Globus pallidus (tissue), 1 donor: ENCODE data around the gene TOPBP1.
"Not testable (repeated sequence)": the region's sequence is repeated elsewhere in the genome, so short reads cannot be mapped to it uniquely, and the experiment has no call there.

Source experiments
- DNase-seq: peaks from one replicate; pipeline ENCODE4 v3.0.0-alpha.2; 2015; ENCODE audit warnings: low spot score

TOPBP1 gene

DNA sequence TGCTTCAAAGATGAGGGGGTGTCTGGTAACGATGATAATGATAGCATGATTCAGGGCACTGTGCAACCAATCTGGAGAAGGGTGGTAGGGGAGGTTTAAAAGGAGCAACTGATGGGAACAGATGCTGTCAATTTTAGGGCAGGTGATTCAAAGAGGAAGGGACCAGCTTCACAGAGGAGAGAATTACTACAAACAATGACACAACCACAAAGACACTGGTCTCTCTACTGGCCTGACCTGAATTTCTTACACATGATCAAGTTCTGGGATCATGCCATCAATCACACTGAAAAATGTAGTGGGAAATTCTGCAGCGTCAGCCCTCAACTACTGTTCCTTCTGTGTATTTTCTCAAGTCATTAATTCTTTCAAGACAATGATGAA, 90.8 kb downstream of the TOPBP1 start:
- no peak for DNase-seq

DNA sequence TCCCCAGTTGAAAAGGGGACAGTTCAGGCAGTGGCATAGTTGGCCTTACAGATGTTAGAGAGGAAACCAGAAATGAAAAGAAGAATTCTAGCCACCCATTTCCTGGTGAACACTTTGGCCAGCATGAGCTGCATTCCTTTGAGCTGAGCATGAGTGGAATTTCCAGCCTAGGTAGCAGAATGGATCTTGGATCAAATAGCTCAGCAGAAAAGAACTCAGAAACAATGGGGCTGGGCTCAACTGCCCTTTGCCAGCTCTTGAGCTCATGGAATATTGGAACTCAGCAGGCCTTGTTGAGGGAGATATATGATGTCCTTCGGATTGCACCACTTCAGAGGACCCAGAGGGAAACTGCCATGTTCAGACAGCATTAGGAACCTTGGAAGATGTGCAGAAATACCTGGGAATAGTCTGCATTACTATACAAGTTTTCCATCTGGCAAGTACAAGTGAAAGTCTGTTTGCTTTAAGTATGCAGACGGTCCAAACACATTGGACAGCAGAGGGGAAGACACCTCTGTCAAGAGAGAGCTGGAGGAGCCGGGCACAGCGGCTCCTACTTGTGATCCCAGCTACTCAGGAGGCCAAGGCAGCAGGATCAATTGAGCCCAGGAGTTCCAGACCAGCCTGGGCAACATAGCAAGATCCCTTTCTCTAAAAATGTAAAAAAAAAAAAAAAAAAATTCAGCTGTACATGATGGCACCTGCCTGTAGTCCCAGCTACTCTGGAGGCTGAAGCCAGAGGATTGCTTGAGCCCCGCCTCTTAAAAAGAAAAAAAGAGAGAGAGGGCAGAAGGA, 91.4 kb downstream of the TOPBP1 start:
- DNase-seq = no peak

DNA sequence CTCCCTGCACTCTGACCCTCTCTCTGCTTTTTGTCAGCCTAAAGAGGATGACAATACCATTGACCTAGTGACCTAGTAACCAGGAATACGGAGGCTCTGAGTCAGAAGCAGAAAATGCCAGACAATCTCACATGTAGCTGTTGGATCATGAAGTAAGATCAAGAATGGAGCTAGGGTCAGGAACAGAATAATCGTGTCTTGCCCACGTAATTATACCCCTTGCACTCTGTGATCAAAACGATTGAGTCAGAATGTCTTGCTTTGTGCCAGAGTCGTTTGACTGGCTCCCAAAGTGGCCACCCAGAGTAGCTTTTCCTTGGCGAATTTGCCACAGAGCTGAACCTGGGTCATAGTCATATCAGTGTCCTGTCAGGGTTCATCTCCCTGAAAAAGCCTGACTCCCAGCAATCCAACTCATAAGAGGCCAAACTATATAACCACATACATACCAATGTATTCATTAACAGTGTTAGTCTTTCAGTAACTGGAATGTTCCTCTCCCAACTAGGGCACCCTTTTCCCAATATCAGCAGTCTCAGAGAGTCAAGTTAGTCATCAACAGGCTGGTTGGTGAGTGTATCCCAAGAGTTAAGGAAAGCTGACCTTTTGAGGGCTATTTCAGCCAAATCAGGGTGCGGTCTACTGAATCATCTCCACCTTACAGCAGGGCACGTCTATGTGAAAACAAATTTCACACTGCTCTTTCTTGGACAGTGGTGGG, 93.3 kb downstream of the TOPBP1 start:
- no peak for DNase-seq

DNA sequence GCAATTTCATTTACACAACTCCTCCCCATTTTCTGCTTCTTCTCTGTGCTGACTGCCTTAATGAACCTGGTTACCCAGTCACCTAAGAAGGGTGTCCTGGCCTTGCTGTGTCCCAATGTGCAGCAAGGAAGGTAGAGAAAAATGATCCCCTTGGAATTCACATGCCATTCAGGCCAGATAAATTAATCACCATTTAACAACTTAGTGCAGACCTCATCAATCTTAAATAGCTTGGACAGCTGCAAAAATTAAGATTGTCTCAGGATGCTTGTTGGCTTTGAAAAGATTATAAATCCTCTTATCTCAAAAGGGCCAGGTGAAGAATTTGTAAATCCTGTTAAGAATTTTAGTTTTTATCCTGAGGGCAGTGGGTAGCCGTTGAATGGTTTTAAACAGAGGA, 97.9 kb downstream of the TOPBP1 start:
- no peak for DNase-seq

DNA sequence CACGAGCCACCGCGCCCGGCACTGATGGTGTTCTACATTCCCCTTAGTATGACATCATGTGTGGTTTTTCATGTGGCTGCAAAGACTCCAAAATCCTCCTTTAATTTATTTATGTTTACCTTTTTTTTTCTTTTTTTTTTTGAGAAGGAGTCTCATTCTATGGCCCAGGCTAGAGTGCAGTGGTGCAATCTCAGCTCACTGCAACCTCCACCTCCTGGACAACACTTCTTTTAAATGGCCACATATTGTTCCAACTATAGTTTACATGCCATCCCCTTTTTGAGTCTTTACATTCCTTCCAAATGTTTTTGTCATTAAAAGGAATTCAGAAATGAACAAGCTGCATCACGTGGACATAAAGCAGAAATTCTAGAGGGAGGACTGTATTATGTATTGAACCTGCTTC, 98.6 kb downstream of the TOPBP1 start:
- no peak for DNase-seq

DNA sequence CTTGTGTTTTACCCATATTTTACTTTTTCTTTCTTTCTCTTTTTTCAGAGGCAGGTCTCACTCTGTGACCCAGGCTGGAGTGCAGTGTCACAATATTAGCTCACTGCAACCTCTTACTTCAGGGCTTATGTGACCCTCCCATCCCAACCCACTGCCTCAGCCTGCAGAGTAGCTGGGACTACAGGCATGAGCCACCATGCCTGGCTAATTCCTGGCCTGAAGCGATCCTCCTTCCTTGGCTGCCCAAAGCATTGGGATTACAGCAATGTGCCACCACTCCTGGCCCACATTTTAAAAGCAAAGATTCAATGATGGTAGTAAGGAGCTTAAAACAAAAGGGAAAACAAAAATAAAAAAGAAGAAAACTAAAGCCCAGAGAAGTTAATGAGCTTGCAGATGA, 99.4 kb downstream of the TOPBP1 start:
- DNase-seq = no peak

DNA sequence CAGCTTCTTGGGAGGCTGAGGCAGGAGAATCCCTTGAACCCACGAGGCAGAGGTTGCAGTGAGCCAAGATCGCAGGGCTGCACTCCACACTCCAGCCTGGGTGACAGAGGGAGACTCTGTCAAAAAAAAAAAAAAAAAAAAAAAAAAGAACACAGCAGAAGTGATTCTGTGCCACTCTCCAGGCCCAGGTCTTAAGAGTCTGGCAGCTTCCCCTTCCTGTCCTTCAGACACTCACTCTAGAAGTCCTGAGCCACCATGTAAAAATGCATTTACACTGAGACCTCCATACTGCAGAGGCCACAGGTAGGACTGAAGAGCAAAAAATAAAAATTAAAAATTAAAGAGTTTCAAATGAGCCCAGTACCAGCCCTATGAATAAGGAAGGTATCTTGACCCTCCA, 100.1 kb downstream of the TOPBP1 start:
- DNase-seq = no peak

DNA sequence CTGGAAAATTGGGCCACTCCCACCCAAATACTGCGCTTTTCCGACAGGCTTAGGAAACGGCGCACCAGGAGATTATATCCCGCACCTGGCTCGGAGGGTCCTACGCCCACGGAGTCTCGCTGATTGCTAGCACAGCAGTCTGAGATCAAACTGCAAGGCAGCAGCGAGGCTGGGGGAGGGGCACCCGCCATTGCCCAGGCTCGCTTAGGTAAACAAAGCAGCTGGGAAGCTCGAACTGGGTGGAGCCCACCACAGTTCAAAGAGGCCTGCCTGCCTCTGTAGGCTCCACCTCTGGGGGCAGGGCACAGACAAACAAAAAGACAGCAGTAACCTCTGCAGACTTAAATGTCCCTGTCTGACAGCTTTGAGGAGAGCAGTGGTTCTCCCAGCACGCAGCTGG, 110.2 kb downstream of the TOPBP1 start:
- not testable (repeated sequence) for DNase-seq
